Measurements from ENCODE around the gene TRAFD1.

The TRAFD1 gene

GRCh38 chr12:112163056-112163455, 37.7 kb downstream of the TRAFD1 start:
- ChIA-PET CTCF (no interaction called here), POLR2A (no interaction called here)
- TF ChIP-seq CTCF (IDR thresholded peaks at IDR 0.05; ENCODE audit: control extremely low read depth, extremely low read depth, low read depth, missing control alignments) = no peak

GRCh38 chr12:112163471-112163991, 38.2 kb downstream of the TRAFD1 start:
- POLR2A ChIA-PET = no interaction called here
- TF ChIP-seq CTCF (IDR thresholded peaks at IDR 0.05; ENCODE audit: control extremely low read depth, extremely low read depth, low read depth, missing control alignments) = no peak
- CTCF ChIA-PET = no interaction called here
- no peak for DNase-seq (ENCODE audit: extremely low spot score)

More at GRCh38 chr12:112163056-112163455, 37.7 kb downstream of the TRAFD1 start:
- DNase-seq (ENCODE audit: extremely low spot score) = no peak

GRCh38 chr12:112164011-112164660, 38.8 kb downstream of the TRAFD1 start:
- no peak for DNase-seq (ENCODE audit: extremely low spot score)
- ChIA-PET CTCF (no interaction called here), POLR2A (no interaction called here)
- TF ChIP-seq CTCF (IDR thresholded peaks at IDR 0.05; ENCODE audit: control extremely low read depth, extremely low read depth, low read depth, missing control alignments) = no peak

- CTCF ChIA-PET = no interaction called here
- TF ChIP-seq CTCF (IDR thresholded peaks at IDR 0.05; ENCODE audit: control extremely low read depth, extremely low read depth, low read depth, missing control alignments) = no peak
- no peak for DNase-seq (ENCODE audit: extremely low spot score)
- POLR2A ChIA-PET = no interaction called here
These were observed 40.3 kb downstream of the TRAFD1 start for GRCh38 chr12:112165624-112166023.

GRCh38 chr12:112166051-112167015, 41.0 kb downstream of the TRAFD1 start:
- no peak for TF ChIP-seq CTCF (IDR thresholded peaks at IDR 0.05; ENCODE audit: control extremely low read depth, extremely low read depth, low read depth, missing control alignments)
- ChIA-PET POLR2A (no interaction called here), CTCF (no interaction called here)
- DNase-seq (ENCODE audit: extremely low spot score) = no peak

GRCh38 chr12:112167031-112167461, 41.7 kb downstream of the TRAFD1 start:
- DNase-seq (ENCODE audit: extremely low spot score) = no peak
- CTCF ChIA-PET = no interaction called here
- POLR2A ChIA-PET = no interaction called here
- TF ChIP-seq CTCF (IDR thresholded peaks at IDR 0.05; ENCODE audit: control extremely low read depth, extremely low read depth, low read depth, missing control alignments) = no peak

All from GM10248 (cell line).